NCI-H446 (cell line): ENCODE data around the gene SULT1C2.
"Not testable (repeated sequence)": the region's sequence is repeated elsewhere in the genome, so short reads cannot be mapped to it uniquely, and the experiment has no call there.

Experiments
- DNase-seq, 2 experiments: peaks; one replicate each; lab custom pipeline; 2025; lab: John Stamatoyannopoulos, UW

SULT1C2 gene

GRCh38 chr2:108288534-108289106, at the start of gene SULT1C2:
Gene SULT1C2 (plus strand): TSS chr2:108288895. CDS start chr2:108293668, 4,773 bp downstream.
- DNase-seq = no peak

GRCh38 chr2:108239786-108240185, 48.9 kb upstream of the SULT1C2 start, which contains the start of gene SULT1C3:
Gene SULT1C3 (plus strand): TSS chr2:108239968. CDS start chr2:108247195, 7,227 bp downstream.
- DNase-seq = no peak

GRCh38 chr2:108240966-108241365, 47.7 kb upstream of the SULT1C2 start:
- no peak for DNase-seq

- DNase-seq = no peak
Measured at GRCh38 chr2:108243566-108243965, 45.1 kb upstream of the SULT1C2 start.

GRCh38 chr2:108244667-108245414, 43.9 kb upstream of the SULT1C2 start:
- no peak for DNase-seq

- no peak for DNase-seq
Measured at GRCh38 chr2:108253106-108253505, 35.6 kb upstream of the SULT1C2 start.

- no peak for DNase-seq
Measured at GRCh38 chr2:108257757-108258331, 30.9 kb upstream of the SULT1C2 start.

- no peak for DNase-seq
Measured at GRCh38 chr2:108260773-108261172, 27.9 kb upstream of the SULT1C2 start.

GRCh38 chr2:108262036-108262435, 26.7 kb upstream of the SULT1C2 start:
- no peak for DNase-seq

GRCh38 chr2:108263401-108263800, 25.3 kb upstream of the SULT1C2 start:
- DNase-seq = no peak

- no peak for DNase-seq
Measured at GRCh38 chr2:108266218-108266617, 22.5 kb upstream of the SULT1C2 start.

GRCh38 chr2:108267101-108267500, 21.6 kb upstream of the SULT1C2 start:
- DNase-seq = no peak

- no peak for DNase-seq
Measured at GRCh38 chr2:108268001-108268400, 20.7 kb upstream of the SULT1C2 start.

- no peak for DNase-seq
Measured at GRCh38 chr2:108270346-108270745, 18.3 kb upstream of the SULT1C2 start.

GRCh38 chr2:108270768-108271506, 17.8 kb upstream of the SULT1C2 start:
- DNase-seq = no peak

GRCh38 chr2:108271691-108272253, 16.9 kb upstream of the SULT1C2 start:
- no peak for DNase-seq

GRCh38 chr2:108278631-108279030, 10.1 kb upstream of the SULT1C2 start:
- no peak for DNase-seq

GRCh38 chr2:108279468-108279867, 9.2 kb upstream of the SULT1C2 start:
- DNase-seq = no peak

- no peak for DNase-seq
Measured at GRCh38 chr2:108280466-108280865, 8.2 kb upstream of the SULT1C2 start.

GRCh38 chr2:108284566-108284965, 4.1 kb upstream of the SULT1C2 start:
- DNase-seq = not testable (repeated sequence)

- DNase-seq = no peak
Measured at GRCh38 chr2:108285616-108286015, 3.1 kb upstream of the SULT1C2 start.

GRCh38 chr2:108287169-108287568, 1.5 kb upstream of the SULT1C2 start:
- no peak for DNase-seq
